ENCODE measurements around the gene FAM180A. TPM values are rescaled to one million over a fixed set of nuclear protein-coding genes. Genes with fewer than 3 reads are reported as not detected.

FAM180A gene
- total and polyA plus RNA-seq, 2 of the 8 experiments (the other 6 are each of a cell fraction or from before 2014, with no cell fraction given): not detected

- TF ChIP-seq SIX5 (IDR thresholded peaks at IDR 0.05; ENCODE audit: low read depth, low read length) (no peak), CHD7 (IDR thresholded peaks at IDR 0.05; ENCODE audit: insufficient replicate concordance, low read length) (no peak), BRCA1 (IDR thresholded peaks at IDR 0.05; ENCODE audit: low read depth, low read length) (no peak), GABPA (IDR thresholded peaks at IDR 0.05; ENCODE audit: borderline replicate concordance, insufficient read depth, low read length) (no peak), CBX8 (IDR thresholded peaks at IDR 0.05; ENCODE audit: borderline replicate concordance, low read depth, low read length) (no peak), TAF1 (IDR thresholded peaks at IDR 0.05; ENCODE audit: low read depth, low read length) (no peak), BCL11A (IDR thresholded peaks at IDR 0.05; ENCODE audit: low read depth in 2 of 2, low read length in 2 of 2) (no peak), ATF3 (IDR thresholded peaks at IDR 0.05; ENCODE audit: insufficient read depth, low read depth, low read length) (no peak), EZH2 (IDR thresholded peaks at IDR 0.05; ENCODE audit: low read depth, low read length, severe bottlenecking) (no peak)
Observed at GRCh38 chr7:135697276-135698049, 51.1 kb downstream of the FAM180A start (continued).
